Transverse colon (tissue), 4 donors: ENCODE measurements around the gene EHD3. TPM values are rescaled to one million over a fixed set of nuclear protein-coding genes. Genes with fewer than 3 reads are reported as not detected.

Experiments
- DNase-seq: peaks from one replicate; pipeline ENCODE4 v3.0.0-alpha.2; 2019
- H3K27ac ChIP-seq, 4 donors: fragments of 200-600 bp; sonication (generic); 2 replicates each; pipeline ENCODE4 v1.5.1; 2016 to 2018; ENCODE audit warnings: inconsistent platforms in 4 of 4
- H3K27me3 ChIP-seq: fragments of 200-600 bp; sonication (generic); 2 replicates; pipeline ENCODE4 v1.5.1; 2017; ENCODE audit warnings: inconsistent platforms
- H3K36me3 ChIP-seq, 4 donors: fragments of 200-600 bp; sonication (generic); 2 replicates each; pipeline ENCODE4 v1.5.1; 2017 to 2019; ENCODE audit warnings: inconsistent platforms in 4 of 4
- H3K4me1 ChIP-seq, 4 donors: fragments of 200-600 bp; sonication (generic); 2 replicates each; pipeline ENCODE4 v1.5.1; 2017 to 2020; ENCODE audit warnings: inconsistent platforms in 4 of 4
- H3K4me3 ChIP-seq, 4 donors: fragments of 200-600 bp; sonication (generic); 1 replicate in 1 of 4; 2 replicates in 3 of 4; pipeline versions ENCODE4 v1.5.1 to v1.6.1; 2017 to 2019; ENCODE audit warnings: inconsistent platforms in 4 of 4
- H3K9me3 ChIP-seq, 2 donors: fragments of 200-600 bp; sonication (generic); 2 replicates each; pipeline ENCODE4 v1.5.1; 2017 to 2019; ENCODE audit warnings: inconsistent platforms in 2 of 2
- EP300 ChIP-seq: sonication (generic); formaldehyde crosslinking; IDR thresholded peaks from one replicate; pipeline ENCODE4 v1.6.1; 2017; ENCODE audit warnings: antibody characterized with exemption, low read depth
- POLR2A ChIP-seq: fragments of 450-650 bp; IDR thresholded peaks from one replicate; pipeline ENCODE4 v1.6.1; 2016; ENCODE audit warnings: antibody characterized with exemption, mild to moderate bottlenecking, moderate library complexity
- POLR2AphosphoS5 ChIP-seq, 3 donors: sonication (generic); formaldehyde crosslinking; IDR thresholded peaks; one replicate each; pipeline ENCODE4 v1.6.1; 2016; ENCODE audit warnings: antibody characterized with exemption in 3 of 3
- WGBS, 2 donors: methylation state at CpG; one replicate each; pipeline ENCODE4 v1.1.5; 2018; ENCODE audit warnings: low coverage in 1 of 2; 5-methylcytosine and 5-hydroxymethylcytosine counted together
- in situ Hi-C, 4 donors: fragments of 200-750 bp; cut with MboI; loops; one replicate each; pipeline versions ENCODE4 v1.15.0 to v1.15.1; 2017; ENCODE audit warnings: low sequenced_read_pairs in 3 of 4, low pct_ligation_motif_present in 1 of 4, low pct_unique_long_range_greater_than_20kb in 1 of 4
- intact Hi-C: fragments of 100-400 bp; cut with DNase I; formaldehyde crosslinking; loops from one replicate; pipeline ENCODE4 v1.15.1; 2023; ENCODE audit warnings: low total_unique reads
- total RNA-seq, 4 donors: library from RNA; depleted of rRNA; stranded (reverse); fragments of >200 nt; gene quantifications; one replicate each; pipeline ENCODE4 v1.1.0, GENCODE V29; 2016
- TF ChIP-seq, protein P1 (sequence below), 5 experiments: fragments of 200-600 bp in 3 of 5; fragments of 450-650 bp in 2 of 5; sonication (generic) in 3 of 5; IDR thresholded peaks; 1 replicate in 2 of 5; 2 replicates in 3 of 5; pipeline ENCODE4 v1.5.1; 2016 to 2017; ENCODE audit warnings: antibody characterized with exemption in 5 of 5, inconsistent platforms in 3 of 5, mild to moderate bottlenecking in 2 of 5, moderate library complexity in 1 of 5

Gene EHD3
- total RNA-seq, 4 donors from 2014 or later: 1.2 to 10.1 (median 3.6) TPM

- in situ Hi-C loops: no loop called here
- Histone ChIP-seq H3K27ac (no peak overlapping the region), H3K4me1 (no peaks in the 10 kb centered on the region), H3K9me3 (no peaks in the 10 kb centered on the region), H3K27me3 (no peaks in the 10 kb centered on the region), H3K4me3 (no peak overlapping the region), H3K36me3 (no peaks in the 10 kb centered on the region)
- WGBS, 2 donors: 70 to 87% methylated on average over 3 to 6 of the region's 6 CpGs
- intact Hi-C loops: no loop called here
- no peak for TF ChIP-seq POLR2A
- TF ChIP-seq POLR2AphosphoS5 (IDR thresholded peaks at IDR 0.05): no peak
- TF ChIP-seq, protein P1, sequence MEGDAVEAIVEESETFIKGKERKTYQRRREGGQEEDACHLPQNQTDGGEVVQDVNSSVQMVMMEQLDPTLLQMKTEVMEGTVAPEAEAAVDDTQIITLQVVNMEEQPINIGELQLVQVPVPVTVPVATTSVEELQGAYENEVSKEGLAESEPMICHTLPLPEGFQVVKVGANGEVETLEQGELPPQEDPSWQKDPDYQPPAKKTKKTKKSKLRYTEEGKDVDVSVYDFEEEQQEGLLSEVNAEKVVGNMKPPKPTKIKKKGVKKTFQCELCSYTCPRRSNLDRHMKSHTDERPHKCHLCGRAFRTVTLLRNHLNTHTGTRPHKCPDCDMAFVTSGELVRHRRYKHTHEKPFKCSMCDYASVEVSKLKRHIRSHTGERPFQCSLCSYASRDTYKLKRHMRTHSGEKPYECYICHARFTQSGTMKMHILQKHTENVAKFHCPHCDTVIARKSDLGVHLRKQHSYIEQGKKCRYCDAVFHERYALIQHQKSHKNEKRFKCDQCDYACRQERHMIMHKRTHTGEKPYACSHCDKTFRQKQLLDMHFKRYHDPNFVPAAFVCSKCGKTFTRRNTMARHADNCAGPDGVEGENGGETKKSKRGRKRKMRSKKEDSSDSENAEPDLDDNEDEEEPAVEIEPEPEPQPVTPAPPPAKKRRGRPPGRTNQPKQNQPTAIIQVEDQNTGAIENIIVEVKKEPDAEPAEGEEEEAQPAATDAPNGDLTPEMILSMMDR (IDR thresholded peaks at IDR 0.05): no peak
- TF ChIP-seq EP300: no peak
- DNase-seq: no peak
Measured at GRCh38 chr2:31266804-31267203, 32.9 kb downstream of the EHD3 start.

DNA sequence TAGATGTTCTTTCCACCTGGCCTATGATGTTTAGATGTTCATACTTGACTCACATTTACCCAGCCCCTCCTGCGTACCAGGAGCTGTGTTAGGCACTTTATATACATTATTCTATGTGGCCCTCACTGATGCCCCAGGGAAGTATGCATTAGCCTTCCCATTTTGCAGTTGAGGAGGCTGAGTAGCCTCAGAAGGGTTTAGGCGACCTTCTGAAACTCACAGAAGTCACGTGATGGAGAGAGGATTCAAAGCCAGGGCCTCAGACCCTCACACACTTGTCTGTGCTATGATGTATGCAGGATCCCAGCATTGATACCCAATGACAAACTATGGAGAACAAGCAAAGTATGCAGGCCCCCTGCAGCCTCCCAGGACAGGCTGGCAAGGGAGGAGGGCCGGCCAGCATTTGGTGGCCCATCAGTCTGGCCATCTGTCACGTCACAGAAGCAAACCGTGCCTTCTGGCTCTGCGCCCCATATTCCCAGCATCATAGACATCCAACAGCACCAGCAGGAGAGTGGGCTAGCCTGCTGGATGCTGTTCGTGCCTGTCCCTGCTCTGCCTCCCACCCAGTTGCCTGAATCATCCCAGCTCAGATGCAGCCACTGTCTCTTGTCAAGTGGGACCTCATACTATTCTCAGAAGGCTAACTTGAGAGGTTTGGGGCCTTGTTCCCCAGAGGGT lies 33.6 kb downstream of the EHD3 start:
- in situ Hi-C loops (no loop called here), intact Hi-C loops (no loop called here)
- no peaks in the 10 kb centered on the region for H3K4me1 ChIP-seq
- H3K36me3 ChIP-seq: no peaks in the 10 kb centered on the region
- H3K4me3 ChIP-seq: no peak overlapping the region
- DNase-seq: no peak
- no peaks in the 10 kb centered on the region for H3K27me3 ChIP-seq
- 88% methylated on average over 7 of the region's 8 CpGs; no CpG with 5 or more reads in 1 of the 2 donors for WGBS, 2 donors
- no peak overlapping the region for H3K27ac ChIP-seq
- H3K9me3 ChIP-seq: no peaks in the 10 kb centered on the region
- no peak for TF ChIP-seq EP300
- no peak for TF ChIP-seq POLR2AphosphoS5 (IDR thresholded peaks at IDR 0.05)
- TF ChIP-seq, protein P1 (IDR thresholded peaks at IDR 0.05): no peak
- no peak for TF ChIP-seq POLR2A

- Histone ChIP-seq H3K4me1 (no peaks in the 10 kb centered on the region), H3K27me3 (no peaks in the 10 kb centered on the region), H3K4me3 (no peak overlapping the region), H3K9me3 (no peaks in the 10 kb centered on the region), H3K27ac (no peak overlapping the region), H3K36me3 (no peaks in the 10 kb centered on the region)
- TF ChIP-seq POLR2A (no peak), POLR2AphosphoS5 (IDR thresholded peaks at IDR 0.05) (no peak), EP300 (no peak)
- TF ChIP-seq, protein P1 (IDR thresholded peaks at IDR 0.05): no peak
- in situ Hi-C loops: no loop called here
- intact Hi-C loops: no loop called here
- DNase-seq: no peak
- WGBS, 2 donors: 97 to 100% methylated on average over 1 to 2 of the region's 2 CpGs
Measured at GRCh38 chr2:31268344-31268743, 34.4 kb downstream of the EHD3 start.

DNA sequence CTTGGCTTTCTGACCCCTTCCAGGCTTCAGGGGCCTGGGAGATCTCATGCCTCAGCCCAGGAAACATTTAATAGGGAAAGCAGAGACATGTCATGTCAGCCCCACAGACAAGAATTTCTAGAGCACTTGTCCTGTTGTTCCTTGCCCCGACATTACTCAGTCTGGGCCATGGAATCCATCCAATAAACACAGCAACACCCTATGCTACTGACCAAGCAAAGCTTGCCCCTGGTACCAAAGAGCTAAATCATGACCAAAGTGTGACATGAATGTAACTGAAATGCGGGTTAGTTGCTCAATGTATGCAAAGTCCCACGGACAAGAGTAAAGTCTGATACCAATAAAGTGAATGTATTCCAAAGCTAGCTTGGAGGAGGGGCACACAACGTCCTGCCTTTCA lies 35.1 kb downstream of the EHD3 start:
- intact Hi-C loops (no loop called here), in situ Hi-C loops (no loop called here)
- Histone ChIP-seq H3K36me3 (no peaks in the 10 kb centered on the region), H3K27me3 (no peaks in the 10 kb centered on the region), H3K4me1 (no peaks in the 10 kb centered on the region), H3K27ac (no peak overlapping the region), H3K9me3 (no peaks in the 10 kb centered on the region), H3K4me3 (no peak overlapping the region)
- 78 to 83% methylated on average over 2 to 4 of the region's 4 CpGs for WGBS, 2 donors
- DNase-seq: no peak
- TF ChIP-seq POLR2AphosphoS5 (IDR thresholded peaks at IDR 0.05): no peak
- TF ChIP-seq POLR2A: no peak
- no peak for TF ChIP-seq EP300
- TF ChIP-seq, protein P1 (IDR thresholded peaks at IDR 0.05): no peak
